HK-2 (cell line): ENCODE data around the gene FNTB.
"Not testable (repeated sequence)": the region's sequence is repeated elsewhere in the genome, so short reads cannot be mapped to it uniquely, and the experiment has no call there.

Source experiments
- DNase-seq: peaks from one replicate; pipeline ENCODE4 v3.0.0-alpha.2; 2018; ENCODE audit not compliant: unreplicated experiment

The FNTB gene

GRCh38 chr14:65087835-65088234 lies 101.1 kb downstream of the FNTB start:
- not testable (repeated sequence) for DNase-seq

GRCh38 chr14:65092349-65092748 lies 105.7 kb downstream of the FNTB start:
- DNase-seq: no peak

- DNase-seq: no peak
Observed at GRCh38 chr14:65095633-65096205, 109.0 kb downstream of the FNTB start.

DNA sequence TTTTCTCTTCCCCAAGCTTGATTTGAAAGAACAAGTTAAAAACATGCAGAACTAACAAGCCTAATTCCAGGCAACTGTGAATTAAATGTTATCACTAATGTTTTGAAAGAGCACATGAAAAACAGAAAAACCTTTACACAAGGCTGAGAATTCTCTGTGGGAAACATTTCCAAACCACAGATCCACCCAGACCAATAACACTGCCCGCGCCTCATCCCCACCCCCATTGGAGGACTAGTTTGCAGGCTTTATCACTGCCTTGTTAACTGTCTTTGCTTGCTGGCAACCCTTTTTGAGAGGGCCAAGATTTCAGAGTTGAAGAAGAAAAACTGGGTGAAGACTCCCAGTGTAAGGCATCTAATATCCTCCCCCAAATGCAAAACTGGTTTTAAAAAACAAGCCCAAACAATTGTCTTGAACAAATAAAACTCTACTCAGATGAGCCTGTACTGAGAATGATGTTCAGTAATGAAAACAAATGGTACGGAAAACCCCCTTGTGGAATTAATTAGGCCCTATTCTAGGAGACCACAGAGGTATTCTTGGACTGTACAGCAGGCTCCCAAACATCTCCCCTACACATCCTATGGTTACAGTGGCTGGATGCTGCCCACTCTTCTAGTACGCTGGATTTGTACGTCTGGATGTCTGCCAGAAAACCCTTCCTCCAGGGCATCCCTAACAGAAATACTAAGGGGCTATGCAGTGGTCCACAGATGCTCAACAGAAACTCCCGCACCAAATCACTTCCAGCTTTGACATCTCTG lies 109.8 kb downstream of the FNTB start:
- DNase-seq: no peak

- no peak for DNase-seq
Observed at GRCh38 chr14:65098586-65098985, 111.9 kb downstream of the FNTB start.

GRCh38 chr14:65100922-65101541 lies 114.3 kb downstream of the FNTB start:
- no peak for DNase-seq

DNA sequence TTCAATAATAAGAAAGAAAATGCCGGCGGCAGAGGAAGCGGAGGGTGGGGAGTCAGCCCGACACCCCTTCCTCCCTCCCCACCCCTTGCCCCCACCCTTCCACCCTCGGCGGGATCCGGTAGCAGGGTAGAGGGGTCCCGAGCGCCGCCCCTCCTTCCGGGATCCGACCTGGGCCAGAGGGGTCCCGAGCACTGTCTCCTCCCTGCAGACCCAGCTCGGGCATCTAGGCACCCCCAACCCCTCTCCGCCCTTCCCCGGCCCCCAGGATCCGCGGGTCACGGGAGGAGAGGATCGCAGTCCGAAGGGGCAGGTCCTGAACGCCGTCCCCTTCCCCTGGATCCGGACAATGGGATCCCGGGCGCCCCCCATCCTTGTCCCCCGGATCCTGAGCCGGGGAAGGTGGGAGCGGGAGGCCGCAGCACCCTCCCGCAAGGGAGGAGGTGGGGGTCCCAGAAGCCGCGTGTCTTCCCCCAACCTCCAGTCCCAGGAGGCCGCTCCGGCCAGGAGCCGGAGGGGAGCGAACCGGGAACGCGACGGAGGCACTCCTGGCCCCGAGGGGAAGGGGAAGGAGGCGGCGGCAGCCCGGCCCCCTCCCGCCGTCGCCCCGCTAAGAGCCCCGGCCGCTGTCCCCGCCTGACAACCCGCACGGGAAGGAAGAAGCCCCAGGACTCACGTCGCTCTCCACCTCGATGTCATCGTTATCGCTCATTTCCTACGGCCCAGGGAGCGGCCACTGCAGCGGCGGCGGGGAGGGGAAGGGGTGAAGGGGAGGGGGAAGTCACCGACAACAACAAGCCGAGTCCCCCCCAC lies 115.1 kb downstream of the FNTB start:
- DNase-seq: no peak

DNA sequence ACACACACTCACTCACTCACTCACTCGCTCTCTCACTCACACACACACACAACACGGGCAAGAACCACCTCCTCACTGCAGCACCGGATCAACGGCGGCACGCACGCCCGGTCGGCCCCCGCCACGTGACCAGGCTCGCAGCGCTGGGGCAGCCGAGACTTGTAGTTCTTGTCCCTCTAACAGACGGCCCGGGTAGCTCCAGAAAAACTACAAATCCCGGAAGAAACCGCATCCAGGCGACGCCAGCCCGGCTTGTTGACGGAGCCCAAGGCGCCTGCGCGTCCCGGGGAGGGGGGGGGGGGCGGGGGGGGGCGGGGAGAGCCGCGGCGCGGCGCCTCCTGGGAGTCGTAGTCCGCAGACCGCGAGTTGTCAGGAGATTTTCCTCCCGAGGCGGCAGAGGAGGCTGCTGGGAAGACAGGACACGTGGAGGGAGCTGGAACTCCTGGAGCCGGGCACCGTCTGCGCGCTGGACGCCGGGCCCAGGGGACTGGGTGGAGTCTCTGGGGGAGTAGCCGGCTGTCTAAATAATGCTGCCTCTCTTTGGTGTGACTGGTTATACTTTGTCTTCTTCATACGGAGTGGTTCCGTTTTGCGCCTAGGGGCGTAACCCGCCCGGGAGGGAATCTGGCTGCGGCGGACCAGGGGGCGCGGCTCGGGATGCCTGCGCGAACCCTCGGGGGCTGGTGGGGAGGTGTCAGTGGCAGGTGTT lies 115.9 kb downstream of the FNTB start, which contains the start of gene MAX:
MAX (minus strand) TSS at position 77 of the 709 bp plus-strand sequence. CDS start 178 bp downstream, outside the sequence.
- DNase-seq: peak; percentile 99

DNA sequence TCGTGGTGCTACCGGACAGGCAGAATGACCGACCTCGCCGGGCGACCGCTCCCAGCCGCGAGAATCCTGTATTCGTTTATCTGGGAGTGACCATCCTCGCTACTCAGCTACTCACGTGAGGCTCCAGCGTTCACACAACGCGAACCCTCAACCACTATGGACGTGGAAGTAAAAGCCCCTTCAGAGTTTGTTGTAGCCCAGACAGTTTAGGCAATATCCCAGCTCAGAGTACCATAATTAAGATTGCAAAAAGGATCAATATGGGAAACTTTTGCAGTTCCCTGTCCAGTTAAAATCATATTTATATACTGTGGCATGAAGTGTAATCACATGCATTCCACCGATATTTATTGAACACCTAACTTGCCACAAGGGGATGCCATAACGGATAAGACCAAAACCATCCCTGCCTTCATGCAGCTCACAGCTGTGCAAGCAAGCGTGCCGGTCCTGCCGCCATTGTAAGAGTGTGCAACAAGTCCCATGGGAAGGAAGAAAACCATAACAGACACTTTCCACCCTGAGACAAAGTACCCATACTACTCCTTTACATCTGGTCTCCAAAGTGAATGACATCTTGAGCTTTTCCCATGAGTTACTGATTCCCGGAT lies 116.6 kb downstream of the FNTB start:
- DNase-seq: no peak

GRCh38 chr14:65104791-65105190 lies 118.1 kb downstream of the FNTB start:
- no peak for DNase-seq

DNA sequence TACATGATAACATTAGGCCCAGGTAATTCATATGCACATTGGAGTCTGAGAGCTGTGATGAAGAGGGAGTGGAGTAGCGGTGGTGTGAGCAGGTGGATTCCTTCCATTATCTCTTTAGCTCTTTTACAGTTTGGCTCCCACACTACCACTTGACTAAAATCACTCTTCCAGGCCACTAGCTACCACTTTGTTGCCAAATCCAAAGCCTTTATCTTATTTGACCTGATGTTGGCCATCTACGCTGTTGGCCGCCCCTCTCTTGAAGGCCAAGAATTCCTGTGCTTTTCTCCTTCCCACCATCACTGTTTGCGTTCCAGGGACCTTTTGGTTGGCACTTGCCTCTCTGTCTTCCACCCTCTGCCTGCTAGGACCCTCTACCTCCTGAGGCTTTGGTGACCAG lies 119.6 kb downstream of the FNTB start:
- DNase-seq: no peak

DNA sequence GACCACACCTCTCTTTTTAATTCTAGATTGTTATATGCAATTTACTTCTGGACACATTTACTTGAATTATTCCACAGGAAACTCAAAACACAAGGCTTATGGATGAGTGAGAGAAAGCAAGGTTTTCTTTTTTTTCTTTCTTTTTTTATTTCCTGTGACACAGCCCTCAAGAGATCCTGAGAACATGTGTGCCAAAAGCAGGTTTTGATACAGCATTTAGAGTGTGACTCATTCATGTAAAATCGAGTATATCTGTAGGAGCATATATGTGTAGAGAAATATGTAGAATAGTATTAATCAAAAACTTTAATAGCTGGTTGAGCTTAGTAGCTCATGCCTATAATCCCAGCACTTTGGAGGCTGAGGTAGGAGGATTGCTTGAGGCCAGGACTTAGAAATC lies 120.0 kb downstream of the FNTB start:
- DNase-seq: no peak

DNA sequence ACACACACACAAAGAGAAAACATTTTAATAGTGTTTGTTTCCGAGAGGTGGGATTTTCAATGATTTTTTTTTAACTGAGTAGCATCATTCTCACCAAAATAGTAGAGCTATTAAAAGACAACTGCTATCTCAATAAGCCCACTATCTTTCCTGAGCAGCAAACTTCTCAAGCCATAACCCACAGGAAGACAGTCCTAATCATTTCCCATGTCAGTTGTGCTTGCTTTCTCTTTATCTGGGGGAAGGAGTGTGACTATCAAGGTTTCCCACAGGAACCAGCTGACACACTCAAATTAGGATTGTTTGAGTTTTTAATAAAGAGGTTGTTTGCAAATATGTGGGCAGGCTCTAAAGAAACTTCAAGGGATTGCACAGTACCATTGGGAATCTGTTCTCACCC lies 120.5 kb downstream of the FNTB start:
- no peak for DNase-seq

GRCh38 chr14:65109357-65109756 lies 122.7 kb downstream of the FNTB start:
- no peak for DNase-seq

- no peak for DNase-seq
Observed at GRCh38 chr14:65110525-65110924, 123.8 kb downstream of the FNTB start.
